Fibroblast of pulmonary artery (primary cell): ENCODE data around the gene COG3.

Experiments
- DNase-seq: peaks from one replicate; pipeline ENCODE4 v3.0.0-alpha.2; 2010; ENCODE audit warnings: low read depth
- H3K4me3 ChIP-seq: replicated peaks from 2 replicates; pipeline ENCODE4 v1.5.1; 2011; ENCODE audit warnings: low read depth, mild to moderate bottlenecking, control low read depth, low read length, moderate library complexity
- TF ChIP-seq, protein P1 (sequence below): IDR thresholded peaks from 2 replicates; pipeline ENCODE4 v1.5.1; 2011; ENCODE audit warnings: mild to moderate bottlenecking, control low read depth, low read length, inconsistent platforms; ENCODE audit errors: missing control alignments

The COG3 gene

DNA sequence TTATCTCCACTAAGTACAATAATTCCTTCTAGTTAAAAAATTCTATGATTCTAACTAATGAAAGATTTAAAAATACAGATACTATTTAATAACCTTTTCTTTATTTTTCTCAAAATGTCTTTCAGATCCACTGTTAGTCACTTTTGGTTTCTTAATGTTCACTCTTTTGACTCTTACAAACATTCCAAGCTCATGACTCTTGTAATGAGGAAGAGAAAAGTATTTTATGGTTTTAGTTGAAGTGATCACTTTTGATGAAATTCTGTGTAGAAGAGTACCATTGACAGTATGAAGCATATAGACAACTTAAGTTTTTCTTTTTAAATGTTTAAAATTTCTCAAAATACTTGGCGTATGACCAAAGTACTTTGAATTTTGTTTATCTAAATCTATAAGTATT, 27.8 kb downstream of the COG3 start:
- TF ChIP-seq, protein P1, sequence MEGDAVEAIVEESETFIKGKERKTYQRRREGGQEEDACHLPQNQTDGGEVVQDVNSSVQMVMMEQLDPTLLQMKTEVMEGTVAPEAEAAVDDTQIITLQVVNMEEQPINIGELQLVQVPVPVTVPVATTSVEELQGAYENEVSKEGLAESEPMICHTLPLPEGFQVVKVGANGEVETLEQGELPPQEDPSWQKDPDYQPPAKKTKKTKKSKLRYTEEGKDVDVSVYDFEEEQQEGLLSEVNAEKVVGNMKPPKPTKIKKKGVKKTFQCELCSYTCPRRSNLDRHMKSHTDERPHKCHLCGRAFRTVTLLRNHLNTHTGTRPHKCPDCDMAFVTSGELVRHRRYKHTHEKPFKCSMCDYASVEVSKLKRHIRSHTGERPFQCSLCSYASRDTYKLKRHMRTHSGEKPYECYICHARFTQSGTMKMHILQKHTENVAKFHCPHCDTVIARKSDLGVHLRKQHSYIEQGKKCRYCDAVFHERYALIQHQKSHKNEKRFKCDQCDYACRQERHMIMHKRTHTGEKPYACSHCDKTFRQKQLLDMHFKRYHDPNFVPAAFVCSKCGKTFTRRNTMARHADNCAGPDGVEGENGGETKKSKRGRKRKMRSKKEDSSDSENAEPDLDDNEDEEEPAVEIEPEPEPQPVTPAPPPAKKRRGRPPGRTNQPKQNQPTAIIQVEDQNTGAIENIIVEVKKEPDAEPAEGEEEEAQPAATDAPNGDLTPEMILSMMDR, result no peak
- peak; percentile 59 for DNase-seq
- no peak overlapping the region for H3K4me3 ChIP-seq

- H3K4me3 ChIP-seq, result no peak overlapping the region
- no peak for DNase-seq
- TF ChIP-seq, protein P1, result no peak
These were observed 32.2 kb downstream of the COG3 start for GRCh38 chr13:45496942-45497341.

DNA sequence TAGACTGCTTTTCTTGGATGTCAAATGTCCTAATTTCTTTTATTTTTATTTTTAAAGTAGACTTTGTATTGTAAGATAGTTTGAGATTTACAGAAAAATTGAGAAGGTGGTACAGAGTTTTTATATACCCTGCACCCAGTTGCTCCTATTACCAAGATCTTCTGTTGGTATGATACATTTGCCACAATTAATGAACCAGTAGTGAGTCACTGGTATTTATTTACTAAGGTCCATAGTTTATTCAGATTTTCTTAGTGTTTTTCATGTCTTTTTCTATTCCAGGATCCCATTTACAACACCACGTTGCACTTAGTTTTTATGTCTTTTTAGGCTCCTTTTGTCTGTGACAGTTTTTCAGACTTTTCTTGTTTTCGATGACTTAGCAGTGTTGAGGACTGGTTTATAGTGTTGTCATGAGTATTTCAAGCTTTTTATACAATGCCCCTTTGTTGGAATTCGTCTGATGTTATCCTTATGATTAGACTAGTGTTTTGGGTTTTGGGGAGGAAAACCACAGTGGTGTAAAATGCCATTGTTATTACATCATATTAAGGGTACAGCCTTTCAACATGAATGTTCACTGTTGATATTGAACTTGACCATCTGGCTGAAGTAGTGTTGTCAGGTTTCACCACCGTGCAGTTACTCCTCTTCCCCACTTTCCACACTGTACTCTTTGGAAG, 35.9 kb downstream of the COG3 start:
- TF ChIP-seq, protein P1, result no peak
- no peak overlapping the region for H3K4me3 ChIP-seq
- DNase-seq, result peak; percentile 95

GRCh38 chr13:45501175-45501526, 36.4 kb downstream of the COG3 start:
- no peak for DNase-seq
- no peak overlapping the region for H3K4me3 ChIP-seq
- TF ChIP-seq, protein P1, result no peak

DNA sequence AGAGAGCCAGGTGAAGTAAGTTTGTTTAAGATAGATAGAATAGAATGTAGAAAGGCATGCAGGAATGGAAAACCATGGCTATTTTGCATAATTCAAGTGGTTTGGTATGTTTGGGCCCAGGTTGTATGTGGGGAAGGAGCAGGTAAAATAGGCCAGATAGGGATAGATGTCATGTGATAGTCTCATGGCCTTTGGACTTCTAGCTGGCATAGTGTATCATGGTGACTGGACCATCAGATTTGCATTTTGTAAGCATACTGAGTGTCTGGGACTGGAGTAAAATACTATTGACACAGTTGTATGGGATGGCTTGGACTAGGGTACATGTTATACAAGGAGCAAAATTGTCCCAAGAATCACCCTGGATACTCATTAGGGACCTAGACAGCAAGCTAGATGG, 38.9 kb downstream of the COG3 start:
- TF ChIP-seq, protein P1, result no peak
- no peak overlapping the region for H3K4me3 ChIP-seq
- DNase-seq, result no peak

DNA sequence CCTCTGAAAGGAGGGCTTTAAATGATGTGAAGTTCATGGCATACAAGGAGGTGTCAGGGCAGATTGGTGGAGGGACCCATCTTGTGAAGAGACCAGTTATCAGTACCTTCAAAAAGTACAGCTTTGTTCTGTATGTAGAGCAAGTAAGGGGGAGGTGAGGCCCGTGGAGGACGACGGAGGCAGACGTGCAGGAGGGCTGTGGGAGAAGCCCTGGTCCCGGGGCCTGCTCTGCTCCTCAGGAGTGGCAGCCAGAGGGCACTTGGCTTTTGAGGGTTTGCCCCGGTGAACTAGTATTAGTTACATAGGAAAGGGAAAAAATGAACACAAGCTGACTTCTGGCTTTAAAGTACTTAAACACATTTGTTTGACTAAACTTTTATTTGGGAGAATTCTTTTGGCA, 42.1 kb downstream of the COG3 start:
- H3K4me3 ChIP-seq, result no peak overlapping the region
- TF ChIP-seq, protein P1, result no peak
- DNase-seq, result no peak

- TF ChIP-seq, protein P1, result no peak
- no peak overlapping the region for H3K4me3 ChIP-seq
- DNase-seq, result no peak
These were observed 44.0 kb downstream of the COG3 start for GRCh38 chr13:45508776-45509175.
